Adipose tissue (tissue), 3 donors: ENCODE results near the gene HES3. TPM values are rescaled to one million over a fixed set of nuclear protein-coding genes. Genes with fewer than 3 reads are reported as not detected.
"Not testable (repeated sequence)": the region's sequence is repeated elsewhere in the genome, so short reads cannot be mapped to it uniquely, and the experiment has no call there.

Source experiments
- H3K27ac ChIP-seq: one replicate; pipeline ENCODE4 v1.5.1; 2013; ENCODE audit warnings: low read depth, low read length
- WGBS, 3 donors: extraction: QIAGEN DNeasy Blood & Tissue Kit; methylation state at CpG; one replicate each; pipeline ENCODE4 v1.1.7; 2013; 5-methylcytosine and 5-hydroxymethylcytosine counted together
- polyA plus RNA-seq, 3 donors: library from polyadenylated mRNA; stranded (reverse); fragments of 200-250 nt; gene quantifications; one replicate each; pipeline ENCODE4 v1.2.3, GENCODE V29; 2013
- donor health status: healthy with polysubstance abuse.
- donor health status: Bipolar disorder and iron deficiency.
- donor health status: healthy.

HES3 gene
- polyA plus RNA-seq, 3 donors = not detected

GRCh38 chr1:6212193-6212959 lies 31.6 kb upstream of the HES3 start:
- no peak overlapping the region for H3K27ac ChIP-seq
- 73 to 85% (median 78%) methylated on average over 20 of the region's 20 CpGs for WGBS, 3 donors

GRCh38 chr1:6218375-6219164 lies 25.4 kb upstream of the HES3 start:
- WGBS, 3 donors = 73 to 84% (median 79%) methylated on average over 16 of the region's 16 CpGs
- no peak overlapping the region for H3K27ac ChIP-seq

- not testable (repeated sequence) for H3K27ac ChIP-seq
- 86 to 93% (median 92%) methylated on average over 11 of the region's 11 CpGs for WGBS, 3 donors
Observed at GRCh38 chr1:6219641-6220040, 24.3 kb upstream of the HES3 start.

- 81 to 89% (median 87%) methylated on average over 8 of the region's 8 CpGs for WGBS, 3 donors
Observed at GRCh38 chr1:6220236-6220635, 23.7 kb upstream of the HES3 start.

GRCh38 chr1:6221210-6221784 lies 22.7 kb upstream of the HES3 start:
- H3K27ac ChIP-seq = no peak overlapping the region
- WGBS, 3 donors = 96 to 97% (median 96%) methylated on average over 12 of the region's 12 CpGs

More at GRCh38 chr1:6220236-6220635, 23.7 kb upstream of the HES3 start:
- no peak overlapping the region for H3K27ac ChIP-seq

- H3K27ac ChIP-seq = no peak overlapping the region
- 33 to 81% (median 45%) methylated on average over 6 of the region's 6 CpGs for WGBS, 3 donors
Observed at GRCh38 chr1:6222636-6223035, 21.3 kb upstream of the HES3 start.

- WGBS, 3 donors = 96 to 97% (median 97%) methylated on average over 13 of the region's 13 CpGs
- H3K27ac ChIP-seq = no peak overlapping the region
Observed at GRCh38 chr1:6223617-6224016, 20.4 kb upstream of the HES3 start.

GRCh38 chr1:6224718-6225117 lies 19.3 kb upstream of the HES3 start:
- H3K27ac ChIP-seq = no peak overlapping the region
- WGBS, 3 donors = 77 to 84% (median 80%) methylated on average over 15 of the region's 15 CpGs

GRCh38 chr1:6225651-6226050 lies 18.3 kb upstream of the HES3 start:
- 90 to 91% (median 90%) methylated on average over 8 of the region's 8 CpGs for WGBS, 3 donors
- H3K27ac ChIP-seq = no peak overlapping the region

- 47 to 92% (median 52%) methylated on average over 1 of the region's 1 CpG for WGBS, 3 donors
- no peak overlapping the region for H3K27ac ChIP-seq
Observed at GRCh38 chr1:6233376-6233775, 10.6 kb upstream of the HES3 start.

- WGBS, 3 donors = 45 to 60% (median 51%) methylated on average over 20 of the region's 20 CpGs
Observed at GRCh38 chr1:6234502-6235295, 9.3 kb upstream of the HES3 start.

GRCh38 chr1:6235296-6235677 lies 8.7 kb upstream of the HES3 start:
- H3K27ac ChIP-seq = no peak overlapping the region
- WGBS, 3 donors = 0 to 1% (median 0%) methylated on average over 20 to 30 of the region's 30 CpGs

More at GRCh38 chr1:6234502-6235295, 9.3 kb upstream of the HES3 start:
- no peak overlapping the region for H3K27ac ChIP-seq

- H3K27ac ChIP-seq = no peak overlapping the region
- WGBS, 3 donors = 87 to 97% (median 95%) methylated on average over 4 of the region's 4 CpGs
Observed at GRCh38 chr1:6237093-6237492, 6.9 kb upstream of the HES3 start.

GRCh38 chr1:6239213-6239752 lies 4.7 kb upstream of the HES3 start:
- H3K27ac ChIP-seq = no peak overlapping the region
- 34 to 51% (median 50%) methylated on average over 7 of the region's 7 CpGs for WGBS, 3 donors

GRCh38 chr1:6239950-6240768 lies 3.8 kb upstream of the HES3 start:
- H3K27ac ChIP-seq = no peak overlapping the region
- WGBS, 3 donors = 59 to 65% (median 62%) methylated on average over 17 of the region's 17 CpGs

- 19 to 22% (median 22%) methylated on average over 33 of the region's 33 CpGs for WGBS, 3 donors
- H3K27ac ChIP-seq = no peak overlapping the region
Observed at GRCh38 chr1:6241107-6241886, 2.7 kb upstream of the HES3 start.
